HG03135 (cell line): Measurements from ENCODE around the gene GLIS1.
"Not testable (repeated sequence)": the region's sequence is repeated elsewhere in the genome, so short reads cannot be mapped to it uniquely, and the experiment has no call there.

Experiments used
- ATAC-seq: cut with Tn5 transposase; IDR thresholded peaks from one replicate; pipeline ENCODE4 v1.9.1; 2021; ENCODE audit warnings: mild to moderate bottlenecking, moderate library complexity; ENCODE audit not compliant: unreplicated experiment

Gene GLIS1

GRCh38 chr1:53656747-53657530, 82.0 kb downstream of the GLIS1 start:
- ATAC-seq: no peak

GRCh38 chr1:53655931-53656746, 82.8 kb downstream of the GLIS1 start:
- no peak for ATAC-seq

- ATAC-seq: no peak
Measured at GRCh38 chr1:53654216-53655210, 84.5 kb downstream of the GLIS1 start.

- ATAC-seq: no peak
Measured at GRCh38 chr1:53653631-53654030, 85.3 kb downstream of the GLIS1 start.

GRCh38 chr1:53653200-53653575, 85.8 kb downstream of the GLIS1 start:
- ATAC-seq: no peak

- no peak for ATAC-seq
Measured at GRCh38 chr1:53652441-53653199, 86.3 kb downstream of the GLIS1 start.

GRCh38 chr1:53651356-53651755, 87.6 kb downstream of the GLIS1 start:
- ATAC-seq: no peak

GRCh38 chr1:53648516-53648915, 90.4 kb downstream of the GLIS1 start:
- ATAC-seq: no peak

- not testable (repeated sequence) for ATAC-seq
Measured at GRCh38 chr1:53647915-53648314, 91.0 kb downstream of the GLIS1 start.

- no peak for ATAC-seq
Measured at GRCh38 chr1:53646732-53647131, 92.2 kb downstream of the GLIS1 start.

GRCh38 chr1:53645690-53646078, 93.3 kb downstream of the GLIS1 start:
- ATAC-seq: no peak

GRCh38 chr1:53644909-53645689, 93.9 kb downstream of the GLIS1 start:
- no peak for ATAC-seq

- ATAC-seq: no peak
Measured at GRCh38 chr1:53644496-53644895, 94.5 kb downstream of the GLIS1 start.

GRCh38 chr1:53643881-53644390, 95.0 kb downstream of the GLIS1 start:
- ATAC-seq: no peak

- ATAC-seq: no peak
Measured at GRCh38 chr1:53643041-53643880, 95.7 kb downstream of the GLIS1 start.

GRCh38 chr1:53642607-53643006, 96.4 kb downstream of the GLIS1 start:
- no peak for ATAC-seq

GRCh38 chr1:53642215-53642555, 96.8 kb downstream of the GLIS1 start:
- ATAC-seq: no peak

GRCh38 chr1:53641481-53642214, 97.3 kb downstream of the GLIS1 start:
- ATAC-seq: no peak
